Glutamatergic neuron (in vitro differentiated cells): ENCODE measurements around the gene AFF1. TPM values are rescaled to one million over a fixed set of nuclear protein-coding genes. Genes with fewer than 3 reads are reported as not detected.
"Not testable (repeated sequence)": the region's sequence is repeated elsewhere in the genome, so short reads cannot be mapped to it uniquely, and the experiment has no call there.

Experiments used
- DNase-seq: peaks from one replicate; pipeline ENCODE4 v3.0.0; 2022
- H3K27ac Mint-ChIP-seq: one replicate; pipeline ENCODE4 v1.8.0; 2020; ENCODE audit warnings: mild to moderate bottlenecking, mixed read lengths, inconsistent platforms; ENCODE audit not compliant: unreplicated experiment
- H3K27me3 Mint-ChIP-seq: one replicate; pipeline ENCODE4 v1.8.0; 2020; ENCODE audit warnings: mild to moderate bottlenecking, moderate library complexity, mixed read lengths, inconsistent platforms; ENCODE audit not compliant: unreplicated experiment
- H3K36me3 Mint-ChIP-seq: one replicate; pipeline ENCODE4 v1.8.0; 2020; ENCODE audit warnings: mild to moderate bottlenecking, mixed read lengths, inconsistent platforms; ENCODE audit not compliant: unreplicated experiment
- H3K4me1 Mint-ChIP-seq: one replicate; pipeline ENCODE4 v1.8.0; 2020; ENCODE audit warnings: mild to moderate bottlenecking, low read depth, mixed read lengths, inconsistent platforms; ENCODE audit not compliant: unreplicated experiment
- H3K4me3 Mint-ChIP-seq: one replicate; pipeline ENCODE4 v1.8.0; 2020; ENCODE audit warnings: mild to moderate bottlenecking, mixed read lengths, inconsistent platforms; ENCODE audit not compliant: unreplicated experiment
- H3K9me3 Mint-ChIP-seq: one replicate; pipeline ENCODE4 v1.8.0; 2020; ENCODE audit warnings: mild to moderate bottlenecking, moderate library complexity, mixed read lengths, inconsistent platforms; ENCODE audit not compliant: unreplicated experiment
- CTCF ChIP-seq: fragments of 200-600 bp; sonication (generic); IDR thresholded peaks from one replicate; pipeline ENCODE4 v1.5.0; 2021; ENCODE audit not compliant: partially characterized antibody, unreplicated experiment
- total RNA-seq: library from RNA; stranded (reverse); fragmentation: NEBNext Ultra II Directional; extraction: Animal tissue kit (Norgen Biotek cat#: 25700); gene quantifications from one replicate; pipeline ENCODE4 v1.2.1, GENCODE V29; 2021; ENCODE audit not compliant: unreplicated experiment

The AFF1 gene
- total RNA-seq, 1 donor from 2014 or later = 42.5 TPM

- no peak for TF ChIP-seq CTCF
- Mint-ChIP-seq H3K4me1 (no peaks in the 10 kb centered on the region), H3K4me3 (no peak overlapping the region), H3K27ac (no peak overlapping the region), H3K36me3 (no peaks in the 10 kb centered on the region), H3K9me3 (no peaks in the 10 kb centered on the region), H3K27me3 (no peaks in the 10 kb centered on the region)
- DNase-seq = no peak
These were observed 47.0 kb downstream of the AFF1 start for GRCh38 chr4:86981789-86982188.

GRCh38 chr4:86985852-86986251, 51.0 kb downstream of the AFF1 start:
- not testable (repeated sequence) for H3K27ac Mint-ChIP-seq, H3K36me3 Mint-ChIP-seq, H3K9me3 Mint-ChIP-seq, H3K27me3 Mint-ChIP-seq, H3K4me3 Mint-ChIP-seq, H3K4me1 Mint-ChIP-seq, DNase-seq

GRCh38 chr4:86989658-86990057, 54.8 kb downstream of the AFF1 start:
- H3K4me3 Mint-ChIP-seq, H3K4me1 Mint-ChIP-seq, H3K9me3 Mint-ChIP-seq, DNase-seq, H3K36me3 Mint-ChIP-seq, H3K27ac Mint-ChIP-seq, H3K27me3 Mint-ChIP-seq: not testable (repeated sequence)

- no peak for DNase-seq
- no peak overlapping the region for H3K27ac Mint-ChIP-seq
- peaks cover 4% of the 10 kb centered on the region for H3K27me3 Mint-ChIP-seq
- no peaks in the 10 kb centered on the region for H3K4me1 Mint-ChIP-seq
- TF ChIP-seq CTCF = no peak
- H3K9me3 Mint-ChIP-seq = peaks cover 2% of the 10 kb centered on the region
- no peaks in the 10 kb centered on the region for H3K36me3 Mint-ChIP-seq
- H3K4me3 Mint-ChIP-seq = no peak overlapping the region
These were observed 55.7 kb downstream of the AFF1 start for GRCh38 chr4:86990510-86990909.

GRCh38 chr4:86991994-86992393, 57.2 kb downstream of the AFF1 start:
- Mint-ChIP-seq H3K36me3 (no peaks in the 10 kb centered on the region), H3K27ac (no peak overlapping the region), H3K4me1 (peaks cover 3% of the 10 kb centered on the region), H3K4me3 (no peak overlapping the region), H3K27me3 (peaks cover 4% of the 10 kb centered on the region), H3K9me3 (peaks cover 4% of the 10 kb centered on the region)
- no peak for DNase-seq
- TF ChIP-seq CTCF = no peak

GRCh38 chr4:86993909-86994681, 59.3 kb downstream of the AFF1 start:
- Mint-ChIP-seq H3K27me3 (peaks cover 4% of the 10 kb centered on the region), H3K36me3 (no peaks in the 10 kb centered on the region), H3K27ac (peak overlapping the region; percentile 2), H3K9me3 (peaks cover 4% of the 10 kb centered on the region), H3K4me3 (no peak overlapping the region), H3K4me1 (peaks cover 13% of the 10 kb centered on the region)
- no peak for DNase-seq
- TF ChIP-seq CTCF = no peak
